Tongue (tissue), 2 donors: ENCODE measurements around the gene TAF6. TPM values are rescaled to one million over a fixed set of nuclear protein-coding genes. Genes with fewer than 3 reads are reported as not detected.
"Not testable (repeated sequence)": the region's sequence is repeated elsewhere in the genome, so short reads cannot be mapped to it uniquely, and the experiment has no call there.

Source experiments
- DNase-seq: peaks from one replicate; pipeline ENCODE4 v3.0.0-alpha.2; 2015
- total RNA-seq: library from RNA; depleted of rRNA; stranded (reverse); fragments of >200 nt; gene quantifications from one replicate; pipeline ENCODE4 v1.2.3, GENCODE V29; 2014

The TAF6 gene
- total RNA-seq, 1 donor from 2014 or later, result 38.6 TPM

GRCh38 chr7:100152404-100152803 is 33.2 kb upstream of the TAF6 start:
- DNase-seq, result no peak

GRCh38 chr7:100148559-100149328 is 29.6 kb upstream of the TAF6 start, which contains the start of gene LAMTOR4:
Gene LAMTOR4 (plus strand): TSS chr7:100148918. CDS start chr7:100148973, 55 bp downstream.
- DNase-seq, result peak; percentile 99

- DNase-seq, result no peak
Measured at GRCh38 chr7:100148225-100148558, 29.0 kb upstream of the TAF6 start.

- no peak for DNase-seq
Measured at GRCh38 chr7:100147278-100147677, 28.1 kb upstream of the TAF6 start.

- DNase-seq, result not testable (repeated sequence)
Measured at GRCh38 chr7:100146350-100146749, 27.2 kb upstream of the TAF6 start.

GRCh38 chr7:100142461-100142860 is 23.3 kb upstream of the TAF6 start:
- no peak for DNase-seq

- DNase-seq, result no peak
Measured at GRCh38 chr7:100141555-100141949, 22.4 kb upstream of the TAF6 start.

GRCh38 chr7:100137851-100138760 is 18.9 kb upstream of the TAF6 start:
- no peak for DNase-seq

GRCh38 chr7:100132697-100133151 is 13.6 kb upstream of the TAF6 start:
- DNase-seq, result peak; percentile 75

- DNase-seq, result no peak
Measured at GRCh38 chr7:100132126-100132525, 13.0 kb upstream of the TAF6 start.

GRCh38 chr7:100130608-100131453 is 11.7 kb upstream of the TAF6 start:
- DNase-seq, result peak; percentile 87

- DNase-seq, result not testable (repeated sequence)
Measured at GRCh38 chr7:100130220-100130607, 11.1 kb upstream of the TAF6 start.

GRCh38 chr7:100128637-100128963 is 9.4 kb upstream of the TAF6 start:
- no peak for DNase-seq

GRCh38 chr7:100127866-100128636 is 8.9 kb upstream of the TAF6 start:
- peak; percentile 41 for DNase-seq

GRCh38 chr7:100126931-100127865 is 8.0 kb upstream of the TAF6 start, which contains the start of gene MBLAC1:
Gene MBLAC1 (plus strand): TSS chr7:100126967. CDS start chr7:100127396, 429 bp downstream.
- peak; percentile 98 for DNase-seq

GRCh38 chr7:100126239-100126930 is 7.2 kb upstream of the TAF6 start:
- DNase-seq, result no peak

GRCh38 chr7:100124301-100125230 is 5.4 kb upstream of the TAF6 start:
- DNase-seq, result no peak

- DNase-seq, result no peak
Measured at GRCh38 chr7:100122568-100122967, 3.4 kb upstream of the TAF6 start.
